GM13976 (cell line): ENCODE measurements around the gene MITF.

Source experiments
- DNase-seq: peaks from one replicate; pipeline ENCODE4 v3.0.0; 2012; ENCODE audit warnings: low spot score
- in situ Hi-C: fragments of 300-500 bp; cut with MboI; formaldehyde crosslinking; loops from one replicate; pipeline ENCODE4 v1.12.0; 2022; ENCODE audit warnings: low sequenced_read_pairs, mixed read lengths, inconsistent platforms; ENCODE audit not compliant: unreplicated experiment
- TF ChIP-seq, protein P1 (sequence below): IDR thresholded peaks from 2 replicates; pipeline ENCODE4 v1.5.1; 2012; ENCODE audit warnings: borderline replicate concordance, mild to moderate bottlenecking; ENCODE audit not compliant: insufficient read depth; ENCODE audit errors: extremely low read depth, missing control alignments, control extremely low read depth

The MITF gene

DNA sequence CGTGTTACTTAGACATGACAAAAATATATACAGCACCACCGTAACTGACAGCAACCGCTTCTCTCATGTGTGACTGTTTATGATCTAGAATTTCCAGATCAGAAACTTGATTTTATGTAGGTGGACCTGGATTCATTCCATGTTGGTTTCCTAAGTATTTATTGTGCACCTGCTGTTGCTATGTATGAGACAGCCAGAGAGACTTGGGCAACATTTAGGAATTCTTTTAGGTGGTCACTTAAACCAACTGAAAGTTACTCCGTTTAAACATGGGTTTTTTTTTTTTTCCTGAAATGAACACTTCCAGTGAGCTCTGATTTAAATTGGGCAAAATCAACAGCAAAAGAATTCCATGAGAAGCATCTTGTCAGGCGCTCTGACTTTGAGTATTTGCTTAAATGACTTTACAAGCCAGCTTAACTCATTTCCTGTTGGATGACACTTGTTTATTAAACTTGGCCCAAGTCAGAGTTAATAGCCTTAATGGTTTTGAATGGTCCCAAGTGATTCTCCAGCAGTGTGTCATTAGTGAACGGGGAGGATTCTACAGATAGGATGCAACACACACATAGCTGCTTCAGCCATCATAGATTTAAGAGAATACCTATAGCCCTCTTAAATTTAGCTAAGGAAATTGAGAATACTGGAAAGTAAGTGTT lies 31.8 kb downstream of the MITF start:
- DNase-seq = no peak
- TF ChIP-seq, protein P1, sequence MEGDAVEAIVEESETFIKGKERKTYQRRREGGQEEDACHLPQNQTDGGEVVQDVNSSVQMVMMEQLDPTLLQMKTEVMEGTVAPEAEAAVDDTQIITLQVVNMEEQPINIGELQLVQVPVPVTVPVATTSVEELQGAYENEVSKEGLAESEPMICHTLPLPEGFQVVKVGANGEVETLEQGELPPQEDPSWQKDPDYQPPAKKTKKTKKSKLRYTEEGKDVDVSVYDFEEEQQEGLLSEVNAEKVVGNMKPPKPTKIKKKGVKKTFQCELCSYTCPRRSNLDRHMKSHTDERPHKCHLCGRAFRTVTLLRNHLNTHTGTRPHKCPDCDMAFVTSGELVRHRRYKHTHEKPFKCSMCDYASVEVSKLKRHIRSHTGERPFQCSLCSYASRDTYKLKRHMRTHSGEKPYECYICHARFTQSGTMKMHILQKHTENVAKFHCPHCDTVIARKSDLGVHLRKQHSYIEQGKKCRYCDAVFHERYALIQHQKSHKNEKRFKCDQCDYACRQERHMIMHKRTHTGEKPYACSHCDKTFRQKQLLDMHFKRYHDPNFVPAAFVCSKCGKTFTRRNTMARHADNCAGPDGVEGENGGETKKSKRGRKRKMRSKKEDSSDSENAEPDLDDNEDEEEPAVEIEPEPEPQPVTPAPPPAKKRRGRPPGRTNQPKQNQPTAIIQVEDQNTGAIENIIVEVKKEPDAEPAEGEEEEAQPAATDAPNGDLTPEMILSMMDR = no peak
- in situ Hi-C loops = no loop called here

DNA sequence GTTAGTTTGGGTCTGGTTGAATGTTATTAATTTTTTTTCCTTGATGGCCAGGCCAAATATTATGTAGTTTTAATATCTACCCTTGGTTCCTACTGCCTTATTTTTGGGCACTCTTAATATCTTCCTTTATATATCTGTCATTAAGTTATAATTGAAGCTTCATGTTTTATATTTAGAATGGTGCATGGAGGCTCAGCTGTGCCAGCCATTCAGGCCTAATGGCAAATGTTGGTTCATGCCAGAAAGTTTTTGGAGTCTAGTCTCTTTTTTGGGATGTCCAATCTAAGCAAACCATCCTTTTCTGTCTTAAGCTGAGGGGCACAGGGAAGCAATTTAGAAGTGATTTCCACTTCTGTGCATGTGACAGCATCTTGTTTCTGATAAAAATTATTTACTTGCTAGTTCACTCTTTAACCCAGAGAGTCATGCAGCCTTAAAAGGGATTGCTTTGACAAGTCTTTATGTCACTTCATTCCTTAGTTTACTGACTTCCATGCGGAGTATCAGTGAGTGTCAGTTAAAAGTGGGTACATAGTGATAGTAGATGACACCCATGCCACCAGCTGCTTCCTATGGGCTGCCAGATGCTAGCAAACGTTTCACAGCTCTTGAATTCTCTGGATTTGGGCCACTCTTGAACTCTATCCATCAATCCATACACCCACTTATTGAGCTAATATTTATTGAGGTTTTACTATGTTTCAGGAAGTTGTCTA lies 33.0 kb downstream of the MITF start:
- TF ChIP-seq, protein P1 = no peak
- no peak for DNase-seq
- in situ Hi-C loops = no loop called here

DNA sequence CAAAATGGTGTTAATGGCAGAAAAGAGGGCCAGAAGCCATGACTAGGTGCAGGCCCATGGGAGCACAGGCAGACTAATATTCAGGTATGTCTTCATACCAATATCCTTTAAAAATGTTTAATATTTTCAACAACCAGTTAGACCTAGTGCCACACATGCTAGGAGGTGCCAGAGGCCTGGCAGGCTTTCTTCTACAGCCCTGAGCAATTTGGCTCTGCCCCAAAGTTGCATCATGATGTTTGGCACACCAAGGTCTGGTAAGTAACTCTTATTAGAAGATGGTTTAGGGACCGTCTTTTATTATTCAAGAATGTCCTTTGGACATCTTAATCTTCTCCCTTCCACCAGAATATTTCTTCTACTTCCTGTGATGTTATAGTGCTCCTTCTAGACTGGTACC lies 34.8 kb downstream of the MITF start:
- TF ChIP-seq, protein P1 = no peak
- no peak for DNase-seq
- in situ Hi-C loops = no loop called here

DNA sequence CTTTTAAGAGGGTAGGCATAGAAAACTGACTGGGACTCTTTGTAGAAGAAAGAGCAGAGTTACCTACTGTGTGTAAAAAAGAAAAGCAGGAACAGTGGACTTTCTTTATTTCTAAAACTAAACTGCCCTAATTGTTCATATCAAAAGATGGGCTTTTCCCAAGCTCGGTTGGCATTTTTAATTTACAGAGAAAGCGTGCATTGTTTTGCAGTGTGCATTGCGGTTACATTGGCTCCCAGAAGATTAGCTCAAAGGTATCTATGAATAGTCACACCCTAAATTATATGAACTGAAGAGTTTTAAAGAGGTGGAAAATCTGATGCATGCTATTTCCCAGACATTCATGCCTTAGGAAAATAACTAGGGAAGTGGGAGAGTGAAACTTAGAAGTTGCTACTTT lies 36.5 kb downstream of the MITF start:
- in situ Hi-C loops = no loop called here
- DNase-seq = no peak
- TF ChIP-seq, protein P1 = no peak

DNA sequence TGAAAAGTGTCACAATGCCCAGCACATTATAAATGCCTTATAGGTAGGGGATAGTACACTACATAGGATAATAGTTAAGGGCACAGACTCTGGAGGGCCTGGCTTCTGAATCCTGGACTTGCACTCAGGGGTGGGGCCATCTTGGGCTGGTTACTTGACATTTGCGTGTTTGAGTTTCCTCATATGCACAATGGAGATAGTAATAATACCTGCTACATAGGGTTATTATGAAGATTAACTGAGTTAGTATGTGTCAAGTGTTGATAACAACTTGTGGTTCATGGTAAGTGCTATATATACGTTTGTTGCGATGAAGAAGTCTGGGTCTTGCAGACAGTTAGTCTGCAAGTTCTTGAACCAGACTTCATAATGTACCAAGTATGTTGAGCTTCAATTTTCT lies 37.0 kb downstream of the MITF start:
- in situ Hi-C loops = no loop called here
- DNase-seq = no peak
- TF ChIP-seq, protein P1 = no peak

DNA sequence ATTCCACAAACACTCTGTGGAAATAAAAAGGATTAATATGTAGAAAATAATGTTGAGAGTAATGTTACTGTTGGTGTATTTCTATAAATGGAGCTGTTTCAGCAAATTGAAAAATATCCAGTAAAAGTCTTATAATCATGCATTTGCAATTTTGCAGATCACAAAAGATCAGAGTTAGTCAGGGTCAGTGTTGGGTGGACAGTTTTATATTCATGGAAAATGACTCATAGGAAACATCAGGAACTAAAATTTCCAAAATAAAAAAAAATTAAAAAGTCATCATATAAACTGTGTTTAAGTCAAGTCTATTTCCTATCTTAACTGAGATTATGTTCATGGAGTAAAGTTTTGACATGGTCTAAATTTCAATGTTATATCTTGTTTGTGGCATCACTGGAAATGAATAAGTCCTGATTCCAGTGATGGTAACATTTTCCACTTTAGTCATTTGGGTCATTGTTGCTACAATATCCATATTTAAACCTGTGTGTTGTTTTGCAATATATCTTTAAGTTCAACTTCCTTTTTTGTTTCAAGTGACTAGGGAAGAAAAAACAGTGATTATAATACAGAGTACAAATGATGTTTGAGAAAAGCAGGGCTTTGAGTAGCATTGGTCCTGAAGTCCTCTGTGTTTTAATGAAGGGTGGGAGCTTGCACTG lies 37.8 kb downstream of the MITF start:
- in situ Hi-C loops = no loop called here
- no peak for DNase-seq

More for the DNA sequence above, 37.8 kb downstream of the MITF start:
- TF ChIP-seq, protein P1 = no peak
